ENCODE measurements around the gene SLC46A3. TPM values are rescaled to one million over a fixed set of nuclear protein-coding genes. Genes with fewer than 3 reads are reported as not detected.

Gene SLC46A3
- total RNA-seq (48.1 and 48.5 TPM in 2 replicates), polyA plus RNA-seq (21.6 and 27.9 TPM in 2 replicates)

- Histone ChIP-seq H3K4me1 (ENCODE audit: insufficient read depth) (peaks cover 6% of the 10 kb centered on the region), H4K20me1 (ENCODE audit: insufficient read depth, poor library complexity, severe bottlenecking) (no peaks in the 10 kb centered on the region), H3K27ac (peak within 1 kb of the TSS; percentile 74), H3K36me3 (replicated peaks; ENCODE audit: insufficient read depth, low read depth) (no peaks in the 10 kb centered on the region), H2AFZ (peak within 1 kb of the TSS; percentile 85), H3K4me3 (peak within 1 kb of the TSS; percentile 49), H3K9me3 (ENCODE audit: low read depth) (no peaks in the 10 kb centered on the region), H3K4me2 (peak within 1 kb of the TSS; percentile 89), H3K79me2 (peaks cover 3% of the 10 kb centered on the region), H3K9me2 (replicated peaks; ENCODE audit: insufficient read depth) (no peaks in the 10 kb centered on the region), H3K27me3 (no peaks in the 10 kb centered on the region)
- WGBS (ENCODE audit: low lambda C conversion rate, missing lambda C conversion rate) = 1% methylated on average over 75 of the region's 78 CpGs
- peak; percentile 95 for DNase-seq (ENCODE audit: low spot score)
- TF ChIP-seq EZH2 (IDR thresholded peaks at IDR 0.05; ENCODE audit: borderline replicate concordance) = no peak
- no peak for TF ChIP-seq EZH2phosphoT487 (IDR thresholded peaks at IDR 0.05; ENCODE audit: low read depth, severe bottlenecking, unreplicated experiment)
- no peak for TF ChIP-seq CTCF (IDR thresholded peaks at IDR 0.05; ENCODE audit: poor library complexity)
Measured at GRCh38 chr13:28718543-28719226, at the start of gene SLC46A3. TSS of gene SLC46A3 (minus strand) at chr13:28718970. CDS start at chr13:28717998, 972 bp downstream.

- H4K20me1 ChIP-seq (ENCODE audit: insufficient read depth, poor library complexity, severe bottlenecking) = no peaks in the 10 kb centered on the region
- no peaks in the 10 kb centered on the region for H3K79me2 ChIP-seq
- H3K4me2 ChIP-seq = no peak overlapping the region
- no peak overlapping the region for H3K27ac ChIP-seq
- 91% methylated on average over 4 of the region's 4 CpGs for WGBS (ENCODE audit: low lambda C conversion rate, missing lambda C conversion rate)
- no peak for DNase-seq (ENCODE audit: low spot score)
- H2AFZ ChIP-seq = no peak overlapping the region
- H3K36me3 ChIP-seq (replicated peaks; ENCODE audit: insufficient read depth, low read depth) = no peaks in the 10 kb centered on the region
- H3K4me1 ChIP-seq (ENCODE audit: insufficient read depth) = no peaks in the 10 kb centered on the region
- H3K4me3 ChIP-seq = no peak overlapping the region
- TF ChIP-seq EZH2 (IDR thresholded peaks at IDR 0.05; ENCODE audit: borderline replicate concordance) (no peak), CTCF (IDR thresholded peaks at IDR 0.05; ENCODE audit: poor library complexity) (no peak), EZH2phosphoT487 (IDR thresholded peaks at IDR 0.05; ENCODE audit: low read depth, severe bottlenecking, unreplicated experiment) (no peak)
- peaks cover 3% of the 10 kb centered on the region for H3K9me3 ChIP-seq (ENCODE audit: low read depth)
- H3K9me2 ChIP-seq (replicated peaks; ENCODE audit: insufficient read depth) = no peaks in the 10 kb centered on the region
- no peaks in the 10 kb centered on the region for H3K27me3 ChIP-seq
Measured at GRCh38 chr13:28763887-28764286, 45.1 kb upstream of the SLC46A3 start.

- H3K9me2 ChIP-seq (replicated peaks; ENCODE audit: insufficient read depth) = no peaks in the 10 kb centered on the region
- TF ChIP-seq EZH2phosphoT487 (IDR thresholded peaks at IDR 0.05; ENCODE audit: low read depth, severe bottlenecking, unreplicated experiment) (no peak), CTCF (IDR thresholded peaks at IDR 0.05; ENCODE audit: poor library complexity) (no peak), EZH2 (IDR thresholded peaks at IDR 0.05; ENCODE audit: borderline replicate concordance) (no peak)
- no peaks in the 10 kb centered on the region for H3K27me3 ChIP-seq
- H3K36me3 ChIP-seq (replicated peaks; ENCODE audit: insufficient read depth, low read depth) = no peaks in the 10 kb centered on the region
- no peak overlapping the region for H2AFZ ChIP-seq
- 61% methylated on average over 4 of the region's 4 CpGs for WGBS (ENCODE audit: low lambda C conversion rate, missing lambda C conversion rate)
- H3K4me1 ChIP-seq (ENCODE audit: insufficient read depth) = no peaks in the 10 kb centered on the region
- DNase-seq (ENCODE audit: low spot score) = no peak
- H3K4me3 ChIP-seq = no peak overlapping the region
- peaks cover 13% of the 10 kb centered on the region for H3K9me3 ChIP-seq (ENCODE audit: low read depth)
- no peaks in the 10 kb centered on the region for H4K20me1 ChIP-seq (ENCODE audit: insufficient read depth, poor library complexity, severe bottlenecking)
- H3K4me2 ChIP-seq = no peak overlapping the region
- no peaks in the 10 kb centered on the region for H3K79me2 ChIP-seq
- no peak overlapping the region for H3K27ac ChIP-seq
Measured at GRCh38 chr13:28761586-28761985, 42.8 kb upstream of the SLC46A3 start.

Measured in hepatocyte (in vitro differentiated cells).